GM21515 (cell line): ENCODE measurements around the gene ZNF678.
"Not testable (repeated sequence)": the region's sequence is repeated elsewhere in the genome, so short reads cannot be mapped to it uniquely, and the experiment has no call there.

Source experiments
- ATAC-seq: cut with Tn5 transposase; IDR thresholded peaks from one replicate; pipeline ENCODE4 v1.9.1; 2021; ENCODE audit not compliant: unreplicated experiment

The ZNF678 gene

DNA sequence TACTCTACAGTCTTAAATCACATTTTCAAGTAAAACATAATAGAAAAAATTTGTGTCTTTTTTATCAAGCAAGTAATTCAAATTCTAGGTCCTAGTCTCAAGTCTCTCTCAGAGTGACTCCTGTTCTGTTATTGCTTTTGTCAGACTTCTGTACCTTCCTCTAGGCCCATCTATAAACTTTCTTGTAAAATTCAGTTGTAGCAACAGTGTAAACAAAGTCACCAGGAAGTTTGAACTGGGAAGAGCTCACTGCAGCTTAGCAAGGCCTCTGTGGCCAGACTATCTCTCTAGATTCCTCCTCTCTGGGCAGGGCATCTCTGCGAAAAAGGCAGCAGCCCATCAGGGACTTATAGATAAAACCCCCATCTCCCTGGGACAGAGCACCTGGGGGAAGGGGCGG lies 13.5 kb upstream of the ZNF678 start:
- no peak for ATAC-seq

DNA sequence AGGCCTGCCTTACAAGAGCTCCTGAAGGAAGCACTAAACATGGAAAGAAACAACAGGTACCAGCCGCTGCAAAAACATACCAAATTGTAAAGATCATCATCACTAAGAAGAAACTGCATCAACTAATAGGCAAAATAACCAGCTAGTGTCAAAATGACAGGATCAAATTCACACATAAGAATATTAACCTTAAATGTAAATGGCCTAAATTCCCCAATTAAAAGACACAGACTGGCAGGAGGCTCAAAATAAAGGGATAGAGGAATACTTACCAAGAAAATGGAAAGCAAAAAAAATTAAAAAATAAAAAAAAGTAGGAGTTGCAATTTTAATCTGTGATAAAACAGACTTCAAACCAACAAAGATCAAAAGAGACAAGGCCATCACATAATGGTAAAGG lies 11.5 kb upstream of the ZNF678 start:
- not testable (repeated sequence) for ATAC-seq

DNA sequence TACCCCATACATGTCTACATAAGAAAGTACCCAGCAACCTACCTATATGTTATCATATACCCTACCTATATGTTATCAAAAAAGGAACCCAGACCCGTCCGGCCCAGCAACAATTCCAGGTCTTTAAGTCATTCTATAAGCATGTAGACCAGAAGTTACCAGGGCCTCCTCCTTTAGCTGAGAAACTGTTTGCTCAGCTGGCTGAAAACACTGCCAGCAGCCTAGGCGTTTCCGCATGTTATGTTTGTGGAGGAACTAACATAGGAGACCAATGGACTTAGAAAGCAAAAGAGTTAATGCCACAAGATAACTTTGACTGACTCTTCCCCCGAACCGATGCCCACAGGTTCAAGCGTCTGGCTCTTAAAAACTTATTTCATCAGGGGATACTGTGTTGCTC lies 7.1 kb upstream of the ZNF678 start:
- no peak for ATAC-seq

DNA sequence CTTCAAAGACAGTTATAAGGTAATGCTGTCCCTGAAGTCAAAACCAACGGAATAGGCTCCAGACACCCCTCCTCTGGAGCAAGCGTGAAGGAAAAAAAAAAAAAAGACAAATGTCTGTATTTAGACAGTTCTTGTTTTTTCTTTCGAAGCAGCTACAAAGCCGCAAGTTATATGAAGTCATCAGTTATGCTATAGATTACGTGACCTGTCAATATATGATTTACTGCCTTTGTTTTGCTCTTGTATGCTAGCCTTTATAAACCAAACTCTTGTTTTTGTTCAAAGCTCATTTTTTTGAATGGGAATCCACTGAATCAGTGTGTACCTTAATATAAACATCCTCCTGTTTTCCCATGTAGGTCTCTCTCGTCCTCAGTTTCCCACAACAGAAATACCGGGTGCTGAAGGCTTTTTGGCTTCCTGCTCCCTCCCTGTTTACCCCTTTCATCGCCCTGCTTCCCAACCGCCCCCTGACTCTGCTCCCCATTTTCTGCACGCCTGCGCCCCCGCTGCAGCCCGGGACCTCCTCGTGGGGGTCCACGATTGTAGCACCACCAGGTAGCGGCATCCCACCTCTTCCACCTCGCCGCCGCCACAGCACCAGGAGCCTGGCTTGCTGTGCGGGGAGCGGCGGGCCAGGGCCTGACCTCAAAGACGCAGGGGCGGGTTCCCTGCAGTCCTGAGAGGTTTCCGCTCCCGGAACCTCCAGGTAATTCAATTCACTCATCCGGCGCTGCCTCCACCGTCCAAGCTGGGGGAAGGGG lies 5.2 kb upstream of the ZNF678 start:
- no peak for ATAC-seq

DNA sequence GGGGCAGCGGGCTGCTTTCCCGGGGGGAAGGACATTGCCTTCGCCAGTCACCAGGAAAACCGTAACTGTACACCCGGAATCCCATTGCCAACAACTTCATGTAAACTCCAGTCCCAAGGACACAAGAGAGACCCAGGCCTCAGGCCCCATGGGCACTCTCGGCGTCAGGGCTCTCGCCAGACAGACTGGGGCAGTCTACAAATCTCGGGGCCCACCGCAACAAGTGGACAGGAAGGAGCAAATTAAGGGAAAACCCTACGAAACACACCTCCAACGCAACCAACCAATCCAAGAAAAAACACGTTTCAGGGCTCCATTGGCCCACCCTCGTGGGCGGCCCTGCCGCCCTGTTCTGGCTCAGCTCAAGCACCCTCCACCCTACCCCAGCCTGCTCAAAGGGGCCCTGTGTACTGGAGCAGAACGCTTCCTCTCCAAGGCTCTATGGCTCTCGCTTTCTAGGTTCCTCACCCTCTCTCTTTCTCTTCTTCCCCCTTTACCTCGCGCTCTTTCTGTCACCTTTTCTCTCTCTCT lies 4.6 kb upstream of the ZNF678 start:
- no peak for ATAC-seq

GRCh38 chr1:227559499-227559898 lies 3.9 kb upstream of the ZNF678 start:
- ATAC-seq: no peak

DNA sequence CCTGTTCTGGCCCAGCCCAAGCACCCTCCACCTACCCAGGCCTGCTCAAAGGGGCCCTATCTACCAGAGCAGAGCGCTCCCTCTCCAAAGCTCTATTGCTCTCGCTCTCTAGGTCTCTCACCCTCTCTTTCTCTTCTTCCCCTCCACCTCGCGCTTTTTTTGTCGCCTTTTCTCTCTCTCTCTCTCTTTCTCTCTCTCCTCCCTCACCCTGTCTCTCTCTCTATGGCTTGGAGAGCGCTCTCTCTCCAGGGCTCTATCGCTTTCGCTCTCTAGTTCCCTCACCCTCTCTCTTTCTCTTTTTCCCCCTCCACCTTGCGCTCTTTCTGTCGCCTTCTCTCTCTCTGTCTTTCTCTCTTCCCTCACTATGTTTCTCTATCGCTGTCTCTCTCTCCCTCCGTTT lies 3.4 kb upstream of the ZNF678 start:
- no peak for ATAC-seq

DNA sequence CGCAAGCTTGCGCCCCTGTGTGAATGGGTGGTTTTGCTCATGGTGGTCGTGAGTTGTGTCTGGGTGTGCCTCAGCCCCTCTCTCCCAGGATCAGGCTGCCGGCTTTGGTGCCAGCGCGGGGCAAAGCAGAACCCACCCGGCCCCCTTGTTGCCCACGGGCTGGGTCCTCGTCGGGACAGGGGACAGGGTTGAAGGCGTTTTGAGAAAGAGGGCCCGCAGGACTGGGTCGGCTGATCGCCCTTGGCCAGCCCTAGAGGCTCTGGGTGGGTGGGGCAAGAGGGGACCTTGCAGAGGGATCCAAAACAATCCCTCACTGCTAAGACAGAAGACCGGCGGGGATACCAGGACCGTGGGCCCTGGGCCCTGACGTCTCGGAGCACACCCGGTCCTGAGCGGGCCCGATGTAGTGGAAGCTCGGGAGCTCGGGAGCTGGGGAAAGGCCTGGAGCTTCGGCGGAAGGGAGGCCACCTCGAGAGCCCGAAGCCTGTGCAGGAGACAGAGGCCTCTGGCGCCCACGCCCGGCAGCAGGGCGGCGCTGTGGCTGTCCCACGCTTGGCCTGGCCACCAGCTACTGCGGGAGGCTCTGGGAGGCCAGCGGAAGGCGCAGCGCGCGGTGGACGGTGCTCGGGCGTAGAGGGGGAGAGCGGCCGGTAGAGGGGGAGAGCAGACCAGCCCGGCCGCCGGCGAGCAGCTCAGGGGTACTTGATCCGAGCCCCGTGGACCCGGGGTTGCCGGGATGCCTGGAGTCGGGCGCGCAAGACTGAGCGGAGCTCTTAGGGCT lies 2.8 kb upstream of the ZNF678 start:
- ATAC-seq: no peak

DNA sequence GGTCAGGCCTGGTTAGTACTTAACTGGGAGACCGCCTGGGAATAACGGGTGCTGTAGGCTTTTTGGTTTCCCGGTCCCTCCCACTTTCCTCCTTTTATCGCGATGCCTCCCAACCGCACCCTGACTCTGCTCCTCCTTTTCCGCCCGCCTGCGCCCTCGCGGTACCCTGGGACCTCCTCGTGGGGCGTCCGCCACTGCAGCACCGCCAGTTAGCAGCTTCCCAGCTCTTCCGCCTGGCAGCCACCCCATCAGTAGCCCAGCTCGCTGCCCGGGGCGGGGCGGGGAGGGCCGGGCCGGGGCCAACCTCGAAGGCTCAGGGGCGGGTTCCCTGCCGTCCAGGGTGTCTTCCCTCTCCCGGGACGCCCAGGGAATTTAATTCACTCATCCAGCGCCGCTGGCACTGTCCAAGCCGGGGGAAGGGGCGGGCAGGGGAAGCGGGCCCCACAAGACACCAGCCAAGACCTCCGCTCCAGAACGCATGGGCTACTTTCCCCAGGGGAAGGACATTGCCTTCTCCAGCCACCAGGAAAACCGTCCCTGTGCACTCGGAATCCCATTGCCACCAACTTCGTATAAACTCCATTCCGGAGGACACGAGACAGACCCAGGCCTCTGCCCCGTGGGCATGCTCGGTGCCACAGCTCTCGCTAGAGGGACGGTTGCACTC lies 2.0 kb upstream of the ZNF678 start:
- no peak for ATAC-seq

DNA sequence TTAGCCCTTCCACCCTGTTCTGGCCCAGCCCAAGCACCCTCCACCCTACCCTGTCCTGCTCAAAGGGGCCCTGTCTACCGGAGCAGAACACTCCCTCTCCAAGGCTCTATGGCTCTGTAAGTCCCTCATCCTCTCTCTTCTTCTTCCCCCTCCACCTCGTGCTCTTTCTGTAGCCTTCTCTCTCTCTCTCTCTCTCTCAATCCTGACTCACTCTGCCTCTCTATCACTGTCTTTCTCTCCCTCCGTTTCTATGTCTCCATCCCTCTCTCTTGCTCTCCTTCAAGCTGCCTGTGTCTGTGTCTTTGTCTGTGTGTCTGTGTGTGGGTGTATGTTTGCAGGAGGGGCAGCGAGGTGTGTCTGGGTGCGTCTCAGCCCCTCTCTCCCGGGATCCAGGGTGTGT lies 1.3 kb upstream of the ZNF678 start:
- ATAC-seq: no peak

- ATAC-seq: no peak
Measured at GRCh38 chr1:227562933-227563323, 428 bp upstream of the ZNF678 start.

DNA sequence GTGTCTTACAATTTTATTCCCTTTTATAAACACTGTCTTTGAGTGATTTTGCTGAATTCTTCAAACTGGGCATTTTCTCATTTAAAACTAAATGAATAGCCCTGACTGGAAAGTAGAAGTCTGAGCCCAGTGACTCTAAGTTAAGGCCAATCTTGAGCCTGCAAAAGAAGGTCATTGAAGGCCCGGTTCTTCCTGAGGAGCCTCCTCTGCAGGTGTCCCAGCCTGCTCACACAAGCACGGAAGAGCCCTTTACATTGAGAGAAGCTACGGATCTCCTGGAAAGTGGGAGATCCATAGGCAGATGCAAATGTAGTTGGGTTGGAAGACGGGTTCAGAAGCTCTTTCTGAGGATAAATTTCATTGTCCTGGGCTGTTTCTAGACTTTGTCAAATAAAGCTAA lies 3.9 kb downstream of the ZNF678 start:
- ATAC-seq: no peak

DNA sequence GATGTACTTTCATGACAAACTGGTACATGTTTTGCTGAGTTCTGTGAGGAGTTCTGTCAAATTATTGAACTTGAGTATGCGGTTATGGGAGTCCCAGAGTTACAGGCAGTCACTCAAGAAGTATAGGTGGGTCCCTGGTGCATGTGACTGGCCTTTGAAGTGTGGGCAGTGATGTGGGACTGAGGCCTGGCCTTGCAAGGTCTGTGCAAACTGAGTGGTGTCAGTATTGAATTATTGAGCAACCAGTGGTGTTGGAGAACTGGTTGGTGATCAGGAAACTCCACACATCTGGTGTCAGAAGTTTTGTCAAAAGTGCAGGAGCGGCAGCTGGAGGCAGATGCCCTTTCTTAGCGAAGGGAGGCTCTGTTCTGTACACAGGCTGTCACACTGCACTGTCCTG lies 5.2 kb downstream of the ZNF678 start:
- ATAC-seq: no peak

GRCh38 chr1:227572752-227573151 lies 9.4 kb downstream of the ZNF678 start:
- no peak for ATAC-seq

- no peak for ATAC-seq
Measured at GRCh38 chr1:227574926-227575325, 11.6 kb downstream of the ZNF678 start.

GRCh38 chr1:227576189-227576588 lies 12.8 kb downstream of the ZNF678 start:
- ATAC-seq: no peak

- no peak for ATAC-seq
Measured at GRCh38 chr1:227577500-227577899, 14.1 kb downstream of the ZNF678 start.

DNA sequence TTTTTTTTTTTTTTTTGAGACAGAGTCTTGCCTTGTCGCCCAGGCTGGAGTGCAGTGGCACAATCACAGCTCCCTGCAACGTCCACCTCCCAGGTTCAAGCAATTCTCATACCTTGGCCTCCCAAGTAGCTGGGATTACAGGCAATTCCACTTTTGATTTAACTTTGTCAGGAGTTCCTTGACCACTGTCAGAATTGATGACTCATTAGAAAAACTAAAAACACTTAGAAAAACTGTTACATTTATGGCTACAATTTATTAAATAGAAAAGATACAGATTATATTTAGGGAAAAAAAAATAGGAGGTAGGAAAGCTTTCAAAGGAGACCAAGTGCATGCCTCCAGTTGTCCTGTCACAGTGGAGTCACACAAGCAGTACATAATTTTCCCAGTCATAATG lies 20.0 kb downstream of the ZNF678 start:
- ATAC-seq: no peak

DNA sequence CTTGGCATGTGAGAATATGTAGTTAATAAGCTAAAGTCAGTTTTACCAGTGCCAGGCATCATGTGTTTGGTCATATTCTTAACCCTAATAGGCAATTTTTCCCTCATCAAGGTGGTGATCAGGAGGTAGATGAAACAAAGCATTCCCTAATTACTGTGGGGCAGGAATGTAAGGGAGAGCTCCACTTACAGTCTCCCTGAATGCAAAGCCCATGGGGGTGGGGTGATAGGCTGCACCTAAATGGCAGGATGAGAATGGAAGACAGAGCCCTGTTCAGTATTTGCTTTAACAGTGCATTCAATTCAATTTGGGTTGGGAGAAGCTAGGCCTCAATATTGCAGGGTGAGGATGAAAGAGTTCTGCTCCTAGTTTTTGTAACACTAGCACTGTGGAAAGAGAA lies 23.4 kb downstream of the ZNF678 start:
- ATAC-seq: no peak

GRCh38 chr1:227587968-227588367 lies 24.6 kb downstream of the ZNF678 start:
- no peak for ATAC-seq

- not testable (repeated sequence) for ATAC-seq
Measured at GRCh38 chr1:227588769-227589168, 25.4 kb downstream of the ZNF678 start.

GRCh38 chr1:227589777-227590176 lies 26.4 kb downstream of the ZNF678 start:
- ATAC-seq: not testable (repeated sequence)
